ENCODE data around the gene GPR137.
"Not testable (repeated sequence)": the region's sequence is repeated elsewhere in the genome, so short reads cannot be mapped to it uniquely, and the experiment has no call there.

Gene GPR137

DNA sequence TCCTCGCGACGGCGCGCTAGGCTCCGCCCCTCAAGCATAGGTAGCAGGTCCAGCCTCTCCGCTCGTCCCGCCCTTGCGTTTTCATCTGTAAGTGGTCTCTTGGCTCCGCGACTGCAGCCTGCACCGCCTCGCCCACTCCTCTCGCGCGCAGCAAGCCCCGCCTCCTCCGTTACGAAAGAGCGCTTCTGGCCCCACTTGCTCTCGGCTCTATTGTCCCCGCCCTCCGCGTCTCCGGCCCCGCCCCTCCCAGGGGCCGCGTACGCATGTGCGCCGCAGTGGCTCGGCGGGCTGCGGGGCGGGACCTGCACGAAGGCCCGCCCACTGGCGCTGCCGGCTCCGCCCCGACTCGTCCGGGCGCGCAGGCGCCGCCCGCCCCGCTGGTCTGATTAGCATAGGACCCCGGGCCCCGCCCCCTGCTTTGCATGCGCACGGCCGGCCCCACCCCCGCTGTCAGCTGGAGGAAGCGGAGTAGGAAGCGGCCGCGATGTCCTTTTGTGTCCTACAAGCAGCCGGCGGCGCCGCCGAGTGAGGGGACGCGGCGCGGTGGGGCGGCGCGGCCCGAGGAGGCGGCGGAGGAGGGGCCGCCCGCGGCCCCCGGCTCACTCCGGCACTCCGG lies 19.5 kb downstream of the GPR137 start, which contains the start of gene ESRRA:
Gene ESRRA, plus strand, starts transcription at position 450 of the 616 bp plus-strand sequence. CDS start 1,656 bp downstream, outside the sequence.
- DNase-seq, result peak; percentile 99

DNA sequence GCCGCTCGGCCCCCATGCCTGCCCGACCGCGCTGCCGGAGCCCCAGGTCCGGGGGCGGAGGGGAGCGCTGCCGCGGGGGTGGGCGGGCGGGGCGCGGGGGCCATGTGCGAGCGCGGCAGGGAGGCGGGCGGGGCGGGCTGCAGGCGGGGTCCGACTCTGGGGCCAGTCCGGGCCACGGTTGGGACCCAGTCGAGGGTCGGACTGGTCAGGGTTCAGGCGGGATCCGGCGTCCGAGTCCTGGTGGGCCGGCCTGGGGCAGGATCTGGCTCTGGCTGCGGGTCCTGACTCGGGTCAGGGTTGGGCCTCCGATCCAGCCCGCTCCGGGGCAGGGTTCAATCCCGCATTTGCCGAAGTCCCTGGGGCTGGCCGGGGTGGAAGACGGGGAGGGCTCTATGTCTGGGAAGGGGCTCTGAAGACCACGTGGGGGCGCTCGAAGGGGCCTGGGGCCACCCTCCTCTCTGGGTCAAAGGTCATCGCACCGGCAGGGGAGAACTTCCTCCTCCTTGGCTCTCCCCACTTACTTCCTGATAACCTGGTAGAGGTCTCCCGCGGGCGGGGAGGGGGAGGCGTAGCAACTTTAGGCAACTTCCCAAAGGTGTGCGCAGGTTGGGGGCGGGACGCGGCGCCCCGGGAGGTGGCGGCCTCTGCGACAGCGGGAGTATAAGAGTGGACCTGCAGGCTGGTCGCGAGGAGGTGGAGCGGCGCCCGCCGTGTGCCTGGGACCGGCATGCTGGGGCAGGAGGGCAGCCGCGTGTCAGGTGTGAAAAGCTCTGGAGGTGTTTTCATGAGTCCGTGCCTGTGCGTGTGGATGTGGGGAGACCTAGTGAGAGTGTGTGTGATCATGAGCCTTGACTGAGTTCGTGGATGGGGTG lies 20.3 kb downstream of the GPR137 start:
- DNase-seq, result peak; percentile 73

DNA sequence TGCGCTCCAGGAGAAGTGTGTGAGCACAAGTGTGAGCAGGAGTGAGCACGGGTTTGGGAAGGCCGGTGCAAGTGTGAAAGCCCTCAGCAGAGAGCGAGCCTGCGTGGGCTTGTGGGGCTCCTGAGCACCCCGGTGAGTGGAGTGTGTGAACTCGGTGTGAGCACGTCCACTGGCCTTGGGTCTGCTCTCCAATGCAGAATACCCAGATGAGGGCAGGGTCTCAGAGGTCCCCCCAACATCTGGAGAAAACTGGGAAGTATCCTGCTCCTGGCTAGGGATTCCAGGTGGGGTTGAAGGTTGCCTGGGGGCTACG lies 20.9 kb downstream of the GPR137 start:
- DNase-seq, result no peak

DNA sequence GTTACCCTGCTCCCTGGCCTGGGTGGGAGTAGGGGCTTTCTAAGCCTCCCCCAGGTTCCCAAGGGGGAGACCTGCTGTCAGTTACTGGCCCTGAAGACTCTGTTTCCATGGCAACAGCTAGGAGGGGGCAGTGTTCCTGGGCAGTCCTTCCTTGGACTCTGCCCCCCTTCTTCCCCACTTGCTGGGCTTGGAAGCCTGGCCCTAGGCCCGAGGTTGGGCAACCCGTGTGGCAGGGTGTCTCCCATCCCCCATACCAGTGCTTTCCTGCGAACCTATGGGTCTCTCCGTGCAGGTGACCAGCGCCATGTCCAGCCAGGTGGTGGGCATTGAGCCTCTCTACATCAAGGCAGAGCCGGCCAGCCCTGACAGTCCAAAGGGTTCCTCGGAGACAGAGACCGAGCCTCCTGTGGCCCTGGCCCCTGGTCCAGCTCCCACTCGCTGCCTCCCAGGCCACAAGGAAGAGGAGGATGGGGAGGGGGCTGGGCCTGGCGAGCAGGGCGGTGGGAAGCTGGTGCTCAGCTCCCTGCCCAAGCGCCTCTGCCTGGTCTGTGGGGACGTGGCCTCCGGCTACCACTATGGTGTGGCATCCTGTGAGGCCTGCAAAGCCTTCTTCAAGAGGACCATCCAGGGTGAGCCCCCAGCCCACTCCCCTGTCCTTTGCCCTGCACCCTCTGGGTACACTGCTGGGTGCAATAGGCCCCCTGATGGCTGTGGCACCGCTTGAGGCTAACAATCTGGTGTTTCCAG lies 21.4 kb downstream of the GPR137 start:
- no peak for DNase-seq

DNA sequence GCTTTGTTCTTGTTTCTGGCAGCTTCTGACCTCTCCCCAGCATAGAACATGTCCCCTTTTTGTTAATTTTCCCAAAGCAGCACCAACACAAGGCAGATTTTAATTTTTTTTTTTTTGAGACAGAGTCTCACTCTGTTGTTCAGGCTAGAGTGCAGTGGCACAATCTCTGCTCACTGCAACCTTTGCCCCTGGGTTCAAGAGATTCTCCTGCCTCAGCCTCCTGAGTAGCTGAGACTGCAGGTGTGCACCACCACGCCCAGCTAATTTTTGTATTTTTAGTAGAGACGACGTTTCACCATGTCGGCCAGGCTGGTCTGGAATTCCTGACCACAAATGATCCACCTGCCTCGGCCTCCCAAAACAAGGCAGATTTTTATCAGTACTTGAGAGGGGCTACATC lies 22.1 kb downstream of the GPR137 start:
- DNase-seq, result not testable (repeated sequence)

DNA sequence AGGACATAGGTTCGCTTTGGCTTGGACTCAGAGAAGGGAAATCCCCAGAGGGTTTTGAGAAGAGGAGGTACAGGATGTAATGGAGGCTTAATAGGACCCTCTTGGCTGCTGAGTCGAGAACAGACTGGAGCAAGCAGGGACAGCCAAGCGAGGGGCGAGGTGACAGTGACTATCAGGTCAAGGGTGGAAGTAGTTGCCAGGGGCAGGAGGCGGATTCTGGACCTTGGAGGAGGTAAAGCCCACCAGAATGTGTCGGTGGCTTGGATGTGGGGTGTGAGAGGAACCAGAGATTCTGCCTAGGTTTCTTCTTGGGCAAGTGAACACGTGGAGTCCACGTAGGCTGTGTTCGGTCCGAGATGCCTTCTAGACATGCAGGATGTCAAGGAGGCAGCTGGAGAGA lies 27.3 kb downstream of the GPR137 start:
- DNase-seq, result no peak

DNA sequence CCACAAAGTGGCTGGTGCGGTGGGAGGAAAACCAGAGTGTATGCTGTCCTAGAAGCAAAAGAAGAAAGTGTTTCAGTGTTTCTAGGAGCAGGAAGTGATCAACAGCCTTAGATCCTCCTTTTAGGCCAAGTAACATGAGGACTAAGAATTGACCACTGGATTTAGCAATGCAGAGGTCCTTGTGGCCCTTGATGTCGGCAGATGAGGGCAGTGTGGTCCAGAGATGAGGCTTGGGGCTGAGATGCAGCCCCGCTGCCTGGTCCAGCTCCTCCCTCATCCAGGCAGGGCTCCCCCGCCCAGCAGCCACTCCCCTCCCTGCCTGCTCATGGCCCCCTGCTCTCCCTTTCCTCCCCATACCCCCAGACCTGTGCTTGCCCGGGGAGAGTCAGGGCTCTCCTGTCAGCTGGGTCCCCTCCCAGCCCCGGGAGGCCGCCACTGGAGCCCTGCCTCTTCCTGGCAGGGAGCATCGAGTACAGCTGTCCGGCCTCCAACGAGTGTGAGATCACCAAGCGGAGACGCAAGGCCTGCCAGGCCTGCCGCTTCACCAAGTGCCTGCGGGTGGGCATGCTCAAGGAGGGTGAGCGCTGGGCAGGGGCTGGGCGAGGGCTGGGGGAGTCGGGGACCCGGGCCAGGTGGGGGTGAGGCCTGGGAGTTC lies 28.0 kb downstream of the GPR137 start:
- no peak for DNase-seq

DNA sequence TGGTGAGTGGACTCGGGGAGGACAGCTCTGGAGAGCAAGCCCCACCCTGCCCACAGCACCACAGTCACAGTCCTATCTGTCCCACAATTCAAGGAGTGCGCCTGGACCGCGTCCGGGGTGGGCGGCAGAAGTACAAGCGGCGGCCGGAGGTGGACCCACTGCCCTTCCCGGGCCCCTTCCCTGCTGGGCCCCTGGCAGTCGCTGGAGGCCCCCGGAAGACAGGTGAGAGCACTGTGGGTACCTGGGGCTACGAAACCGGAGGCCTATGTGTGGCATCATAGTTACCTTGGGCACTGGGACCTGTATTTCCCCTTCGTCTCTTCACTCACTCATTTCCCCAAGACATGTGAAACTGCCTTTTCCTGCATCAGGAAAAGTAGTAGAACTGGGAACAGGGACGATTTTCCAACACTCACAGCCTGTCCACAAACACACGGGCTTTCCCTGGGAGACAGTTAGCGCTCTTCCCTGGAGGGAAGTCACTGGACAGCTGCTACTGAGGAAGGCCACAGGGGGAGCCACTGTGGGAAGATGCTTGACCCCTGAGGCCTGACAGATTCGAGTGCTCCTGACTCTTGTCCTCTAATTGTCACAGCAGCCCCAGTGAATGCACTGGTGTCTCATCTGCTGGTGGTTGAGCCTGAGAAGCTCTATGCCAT lies 28.6 kb downstream of the GPR137 start:
- DNase-seq, result no peak

DNA sequence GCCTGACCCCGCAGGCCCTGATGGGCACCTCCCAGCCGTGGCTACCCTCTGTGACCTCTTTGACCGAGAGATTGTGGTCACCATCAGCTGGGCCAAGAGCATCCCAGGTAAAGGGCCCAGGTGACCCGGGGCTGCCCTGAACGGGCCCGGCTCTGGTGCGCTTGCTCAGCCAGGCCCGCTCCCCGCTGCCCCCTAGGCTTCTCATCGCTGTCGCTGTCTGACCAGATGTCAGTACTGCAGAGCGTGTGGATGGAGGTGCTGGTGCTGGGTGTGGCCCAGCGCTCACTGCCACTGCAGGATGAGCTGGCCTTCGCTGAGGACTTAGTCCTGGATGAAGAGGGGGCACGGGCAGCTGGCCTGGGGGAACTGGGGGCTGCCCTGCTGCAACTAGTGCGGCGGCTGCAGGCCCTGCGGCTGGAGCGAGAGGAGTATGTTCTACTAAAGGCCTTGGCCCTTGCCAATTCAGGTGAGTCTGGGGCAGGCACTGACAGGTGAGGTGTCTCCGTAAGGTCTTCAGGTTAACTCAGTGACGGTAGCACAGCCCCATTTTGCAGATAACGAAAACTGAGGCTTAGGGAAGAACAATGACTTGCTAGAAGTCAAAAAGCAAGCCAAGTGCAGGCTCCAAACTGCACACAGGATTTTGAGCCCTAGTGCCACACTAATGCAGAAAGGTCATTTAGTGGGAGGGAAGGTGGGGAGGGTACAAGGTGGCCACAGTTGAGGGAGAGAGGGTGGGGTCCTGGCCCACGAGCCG lies 29.3 kb downstream of the GPR137 start:
- DNase-seq, result no peak

DNA sequence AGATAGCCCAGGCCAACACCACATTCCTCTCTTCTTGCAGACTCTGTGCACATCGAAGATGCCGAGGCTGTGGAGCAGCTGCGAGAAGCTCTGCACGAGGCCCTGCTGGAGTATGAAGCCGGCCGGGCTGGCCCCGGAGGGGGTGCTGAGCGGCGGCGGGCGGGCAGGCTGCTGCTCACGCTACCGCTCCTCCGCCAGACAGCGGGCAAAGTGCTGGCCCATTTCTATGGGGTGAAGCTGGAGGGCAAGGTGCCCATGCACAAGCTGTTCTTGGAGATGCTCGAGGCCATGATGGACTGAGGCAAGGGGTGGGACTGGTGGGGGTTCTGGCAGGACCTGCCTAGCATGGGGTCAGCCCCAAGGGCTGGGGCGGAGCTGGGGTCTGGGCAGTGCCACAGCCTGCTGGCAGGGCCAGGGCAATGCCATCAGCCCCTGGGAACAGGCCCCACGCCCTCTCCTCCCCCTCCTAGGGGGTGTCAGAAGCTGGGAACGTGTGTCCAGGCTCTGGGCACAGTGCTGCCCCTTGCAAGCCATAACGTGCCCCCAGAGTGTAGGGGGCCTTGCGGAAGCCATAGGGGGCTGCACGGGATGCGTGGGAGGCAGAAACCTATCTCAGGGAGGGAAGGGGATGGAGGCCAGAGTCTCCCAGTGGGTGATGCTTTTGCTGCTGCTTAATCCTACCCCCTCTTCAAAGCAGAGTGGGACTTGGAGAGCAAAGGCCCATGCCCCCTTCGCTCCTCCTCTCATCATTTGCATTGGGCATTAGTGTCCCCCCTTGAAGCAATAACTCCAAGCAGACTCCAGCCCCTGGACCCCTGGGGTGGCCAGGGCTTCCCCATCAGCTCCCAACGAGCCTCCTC lies 30.2 kb downstream of the GPR137 start:
- not testable (repeated sequence) for DNase-seq

DNA sequence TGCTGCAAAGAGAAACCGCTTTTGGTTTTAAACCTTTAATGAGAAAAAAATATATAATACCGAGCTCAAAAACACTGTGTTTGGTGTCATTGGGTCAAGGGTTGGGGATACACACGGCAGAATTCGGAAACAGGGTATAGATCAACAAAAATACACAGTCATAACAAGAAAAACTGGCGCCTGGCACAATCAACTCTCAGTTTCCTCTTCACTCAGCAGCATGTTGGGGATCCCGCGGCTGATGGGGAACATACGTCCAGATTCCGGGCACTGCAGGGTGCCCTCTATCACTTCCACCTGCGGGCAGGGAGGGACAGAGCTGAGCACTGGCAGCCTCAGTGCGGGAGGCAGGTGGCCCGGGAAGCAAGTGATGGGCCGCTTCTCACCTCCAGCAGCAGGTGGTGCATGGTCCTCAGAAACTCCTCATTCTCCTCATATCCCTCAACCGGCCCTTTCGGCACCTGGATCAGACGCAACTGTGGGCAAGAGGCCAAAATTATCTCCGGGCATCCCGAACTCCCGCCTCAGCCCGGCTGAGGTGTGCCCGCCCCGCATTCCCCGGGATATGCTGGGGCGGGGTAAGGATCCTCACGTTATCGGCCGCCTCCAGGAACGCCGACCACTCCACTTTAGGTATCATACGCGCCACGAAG lies 31.1 kb downstream of the GPR137 start:
- DNase-seq, result no peak

DNA sequence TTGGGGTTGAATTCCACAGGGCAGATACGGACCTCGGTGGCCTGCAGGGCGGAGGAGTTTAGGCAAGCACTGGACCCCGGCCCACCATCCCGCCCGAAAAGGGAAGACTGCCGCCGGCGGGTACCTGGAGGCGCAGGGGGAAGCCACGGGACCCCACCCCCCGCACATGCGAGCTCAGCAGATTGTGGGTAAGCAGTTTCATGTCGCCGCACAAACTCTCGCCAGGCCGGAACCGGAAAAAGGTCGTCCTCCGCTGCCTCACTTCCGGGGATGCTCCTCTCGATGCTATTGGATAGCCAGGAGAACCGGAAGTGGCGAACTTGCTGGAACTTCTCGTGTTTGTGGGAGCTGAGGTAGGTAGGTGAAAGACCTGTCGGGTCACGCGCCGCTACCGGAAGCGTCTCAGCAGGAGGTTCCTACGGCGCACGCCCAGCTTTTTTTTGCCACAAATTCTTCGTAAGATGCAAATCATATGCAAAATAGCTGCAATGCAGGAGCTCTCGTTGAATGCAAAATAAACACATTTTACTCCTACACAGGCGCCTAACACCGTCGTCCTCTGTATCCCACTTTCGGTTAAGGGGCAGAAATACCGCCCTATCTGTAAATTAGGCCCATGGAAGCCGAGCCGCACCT lies 31.8 kb downstream of the GPR137 start, which contains the start of gene TRMT112:
Gene TRMT112, minus strand, starts transcription at position 235 of the 636 bp plus-strand sequence. Its CDS starts 33 bp downstream, at position 202.
- peak; percentile 97 for DNase-seq

DNA sequence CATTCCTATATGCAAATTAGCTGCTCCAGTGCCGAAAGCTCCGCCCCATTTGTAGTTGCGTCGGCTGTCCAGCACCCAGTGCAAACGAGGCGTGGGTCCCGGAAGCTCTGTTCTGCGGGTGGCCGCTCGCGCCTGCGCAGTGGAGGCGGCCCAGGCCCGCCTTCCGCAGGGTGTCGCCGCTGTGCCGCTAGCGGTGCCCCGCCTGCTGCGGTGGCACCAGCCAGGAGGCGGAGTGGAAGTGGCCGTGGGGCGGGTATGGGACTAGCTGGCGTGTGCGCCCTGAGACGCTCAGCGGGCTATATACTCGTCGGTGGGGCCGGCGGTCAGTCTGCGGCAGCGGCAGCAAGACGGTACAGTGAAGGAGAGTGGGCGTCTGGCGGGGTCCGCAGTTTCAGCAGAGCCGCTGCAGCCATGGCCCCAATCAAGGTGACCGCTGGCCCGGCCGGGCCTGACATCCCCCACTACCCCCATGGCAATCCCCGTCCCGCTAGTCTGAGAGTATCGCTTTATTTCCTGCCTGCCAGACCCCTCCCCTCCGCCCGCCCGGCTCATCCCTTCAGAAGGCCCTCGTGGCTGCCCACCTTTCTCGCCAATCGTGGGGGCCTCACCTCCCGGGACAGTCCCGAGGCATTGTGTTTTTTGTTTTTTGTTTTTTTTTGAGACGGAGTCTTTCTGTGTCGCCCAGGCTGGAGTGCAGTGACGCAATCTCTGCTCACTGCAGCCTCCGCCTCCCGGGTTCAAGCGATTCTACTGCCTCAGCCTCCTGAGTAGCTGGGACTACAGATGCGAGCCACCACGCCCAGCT lies 32.5 kb downstream of the GPR137 start, which contains the start of gene PRDX5:
Gene PRDX5, plus strand, starts transcription at position 161 of the 805 bp plus-strand sequence. Its CDS starts 95 bp downstream, at position 256.
- DNase-seq, result peak; percentile 98

DNA sequence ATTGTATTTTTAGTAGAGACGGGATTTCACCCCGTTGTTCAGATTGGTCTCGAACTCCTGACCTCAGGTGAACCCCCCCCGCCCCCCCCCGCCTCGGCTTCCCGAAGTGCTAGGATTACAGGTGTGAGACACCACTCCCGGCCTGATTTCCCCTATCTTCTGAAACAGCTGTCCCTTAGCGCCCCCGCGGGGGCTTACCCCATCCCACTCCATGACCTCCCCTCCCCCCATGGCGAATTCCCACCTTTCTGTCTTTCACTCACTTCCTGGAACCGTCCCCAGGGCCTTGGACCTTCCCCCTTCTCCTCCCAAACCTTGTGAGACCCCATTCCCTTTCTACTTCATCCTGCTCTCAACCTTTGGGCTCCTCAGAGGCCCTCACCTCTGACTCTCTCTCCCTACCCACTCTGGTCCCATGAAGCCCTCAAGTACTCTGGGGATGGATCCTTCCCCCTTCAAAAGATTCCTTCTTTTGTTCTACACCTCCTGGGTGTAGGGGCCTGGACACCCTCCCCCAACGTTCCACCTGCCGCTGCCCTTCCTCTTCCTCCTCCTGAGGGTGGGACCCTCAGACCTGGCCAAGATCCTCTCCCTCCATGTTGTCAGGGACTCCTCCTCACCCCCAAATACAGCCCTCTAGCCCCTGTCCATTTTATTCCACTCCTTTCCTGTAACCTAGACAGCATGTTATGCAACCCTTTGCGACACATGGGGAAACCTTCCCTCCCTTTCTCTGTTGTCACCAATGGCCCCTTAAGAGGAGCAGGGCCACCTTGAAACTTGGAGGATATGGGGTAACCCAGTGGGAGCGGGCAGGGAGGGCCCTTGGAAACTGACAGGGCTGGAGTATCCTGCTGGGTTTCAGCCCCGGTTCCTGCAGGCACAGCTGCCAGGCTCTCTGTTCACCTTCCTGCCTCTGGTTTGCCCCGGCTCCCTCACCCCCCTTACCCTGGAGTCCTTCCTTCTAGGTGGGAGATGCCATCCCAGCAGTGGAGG lies 33.4 kb downstream of the GPR137 start:
- DNase-seq, result no peak

DNA sequence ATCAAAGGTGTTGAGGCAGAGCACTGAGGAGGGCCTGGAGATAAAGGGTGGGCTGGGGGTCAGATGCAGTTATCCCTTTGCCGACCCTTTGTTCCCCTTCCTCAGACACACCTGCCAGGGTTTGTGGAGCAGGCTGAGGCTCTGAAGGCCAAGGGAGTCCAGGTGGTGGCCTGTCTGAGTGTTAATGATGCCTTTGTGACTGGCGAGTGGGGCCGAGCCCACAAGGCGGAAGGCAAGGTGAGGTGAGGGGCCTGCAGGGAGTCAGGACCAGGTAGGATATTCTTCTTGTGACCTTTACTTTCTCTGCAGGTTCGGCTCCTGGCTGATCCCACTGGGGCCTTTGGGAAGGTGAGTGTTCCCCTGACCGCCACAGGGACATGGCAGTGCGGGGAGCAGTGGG lies 34.9 kb downstream of the GPR137 start:
- DNase-seq, result no peak

DNA sequence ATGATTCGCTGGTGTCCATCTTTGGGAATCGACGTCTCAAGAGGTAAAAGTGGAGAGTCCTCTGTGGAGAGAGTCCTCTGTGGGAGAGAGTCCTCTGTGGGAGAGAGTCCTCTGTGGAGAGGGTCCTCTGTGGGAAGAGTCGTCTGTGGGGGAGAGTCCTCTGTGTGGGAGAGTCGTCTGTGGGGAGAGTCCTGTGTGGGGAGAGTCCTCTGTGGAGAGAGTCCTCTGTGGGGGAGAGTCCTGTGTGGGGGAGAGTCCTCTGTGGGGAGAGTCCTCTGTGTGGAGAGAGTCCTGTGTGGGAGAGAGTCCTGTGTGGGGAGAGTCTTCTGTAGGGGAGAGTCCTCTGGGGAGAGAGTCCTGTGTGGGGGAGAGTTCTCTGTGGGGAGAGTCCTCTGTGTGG lies 35.4 kb downstream of the GPR137 start:
- no peak for DNase-seq

DNA sequence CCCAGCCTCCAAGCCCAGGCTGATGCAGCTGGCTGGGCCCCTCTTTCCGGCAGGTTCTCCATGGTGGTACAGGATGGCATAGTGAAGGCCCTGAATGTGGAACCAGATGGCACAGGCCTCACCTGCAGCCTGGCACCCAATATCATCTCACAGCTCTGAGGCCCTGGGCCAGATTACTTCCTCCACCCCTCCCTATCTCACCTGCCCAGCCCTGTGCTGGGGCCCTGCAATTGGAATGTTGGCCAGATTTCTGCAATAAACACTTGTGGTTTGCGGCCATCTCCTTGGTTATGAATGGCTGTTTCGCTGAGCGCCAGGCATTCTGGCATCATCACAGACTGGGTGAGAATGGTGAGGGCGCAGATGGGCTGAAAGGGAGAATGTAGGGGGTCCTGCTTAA lies 35.9 kb downstream of the GPR137 start:
- DNase-seq, result no peak
